HG03103 (cell line): ENCODE measurements around the gene CUX1.

Experiments
- ATAC-seq: cut with Tn5 transposase; IDR thresholded peaks from one replicate; pipeline ENCODE4 v1.9.1; 2021; ENCODE audit warnings: low read depth; ENCODE audit not compliant: unreplicated experiment

The CUX1 gene

GRCh38 chr7:102239206-102239820, 421.9 kb downstream of the CUX1 start:
- no peak for ATAC-seq

DNA sequence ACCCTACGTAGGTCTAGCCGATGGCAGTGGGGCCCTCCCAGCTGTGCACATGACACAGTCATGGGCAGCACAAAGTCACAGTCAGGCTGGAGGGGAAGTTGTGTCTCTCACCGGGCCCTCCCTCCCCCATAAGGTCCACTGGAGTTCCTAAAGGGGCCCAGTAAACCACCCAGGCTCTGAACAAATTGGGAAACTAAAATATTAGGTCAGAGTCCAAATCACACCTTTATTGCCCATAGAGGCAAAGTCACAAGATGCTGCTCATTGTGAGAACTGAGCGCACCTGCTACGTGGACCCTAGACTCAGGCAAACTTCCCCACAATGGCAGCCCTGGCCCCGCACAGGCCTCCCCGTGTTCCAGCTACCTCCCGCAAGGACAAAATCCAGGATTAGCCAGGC, 424.0 kb downstream of the CUX1 start:
- ATAC-seq: no peak

GRCh38 chr7:102244601-102245000, 427.2 kb downstream of the CUX1 start:
- no peak for ATAC-seq

DNA sequence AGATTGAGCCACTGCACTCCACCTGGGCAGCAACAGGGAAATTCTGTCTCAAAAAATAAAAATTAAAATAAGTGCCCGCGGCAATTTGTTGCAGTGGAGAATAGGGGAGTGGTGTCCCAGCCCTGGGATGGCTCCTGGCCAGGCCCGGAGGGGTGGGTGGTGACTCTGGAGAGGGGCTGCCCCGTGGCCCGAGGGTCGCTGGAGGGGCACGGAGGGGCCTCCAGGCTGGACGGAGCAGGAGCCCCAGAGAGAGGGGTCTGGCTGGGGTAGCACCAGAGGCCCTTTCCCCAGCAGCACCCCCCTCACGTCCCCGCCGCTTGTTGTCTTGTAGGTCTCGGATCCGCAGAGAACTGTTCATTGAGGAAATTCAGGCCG, 430.6 kb downstream of the CUX1 start:
- no peak for ATAC-seq

DNA sequence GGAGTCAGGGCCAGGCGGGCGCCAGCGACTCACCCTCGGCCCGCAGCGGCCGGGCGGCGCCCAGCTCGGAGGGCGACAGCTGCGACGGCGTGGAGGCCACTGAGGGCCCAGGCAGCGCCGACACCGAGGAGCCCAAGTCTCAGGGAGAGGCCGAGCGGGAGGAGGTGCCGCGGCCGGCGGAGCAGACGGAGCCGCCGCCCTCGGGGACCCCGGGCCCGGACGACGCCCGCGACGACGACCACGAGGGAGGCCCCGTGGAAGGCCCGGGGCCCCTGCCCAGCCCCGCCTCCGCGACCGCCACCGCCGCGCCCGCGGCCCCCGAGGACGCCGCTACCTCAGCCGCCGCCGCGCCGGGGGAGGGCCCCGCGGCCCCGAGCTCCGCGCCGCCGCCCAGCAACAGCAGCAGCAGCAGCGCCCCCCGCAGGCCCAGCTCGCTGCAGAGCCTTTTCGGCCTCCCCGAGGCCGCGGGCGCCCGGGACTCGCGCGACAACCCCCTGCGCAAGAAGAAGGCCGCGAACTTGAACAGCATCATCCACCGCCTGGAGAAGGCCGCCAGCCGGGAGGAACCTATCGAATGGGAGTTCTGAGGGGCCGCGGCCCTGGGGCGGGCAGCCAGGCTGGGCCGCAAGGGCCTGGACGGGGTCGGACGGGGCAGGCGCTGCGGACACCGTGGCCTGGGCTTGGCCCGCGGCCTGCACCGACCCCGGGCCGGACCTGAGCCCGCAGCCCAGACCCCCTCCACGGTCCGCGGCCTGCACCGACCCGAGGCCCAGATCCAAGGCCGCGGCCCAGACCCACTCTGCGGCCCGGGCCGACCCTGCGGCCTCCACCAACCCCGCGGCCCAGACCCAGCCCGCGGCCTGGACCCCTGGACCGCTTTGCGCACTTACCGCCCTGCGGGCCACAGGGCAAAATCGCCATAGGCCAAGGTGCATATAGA, 431.3 kb downstream of the CUX1 start:
- ATAC-seq: no peak

DNA sequence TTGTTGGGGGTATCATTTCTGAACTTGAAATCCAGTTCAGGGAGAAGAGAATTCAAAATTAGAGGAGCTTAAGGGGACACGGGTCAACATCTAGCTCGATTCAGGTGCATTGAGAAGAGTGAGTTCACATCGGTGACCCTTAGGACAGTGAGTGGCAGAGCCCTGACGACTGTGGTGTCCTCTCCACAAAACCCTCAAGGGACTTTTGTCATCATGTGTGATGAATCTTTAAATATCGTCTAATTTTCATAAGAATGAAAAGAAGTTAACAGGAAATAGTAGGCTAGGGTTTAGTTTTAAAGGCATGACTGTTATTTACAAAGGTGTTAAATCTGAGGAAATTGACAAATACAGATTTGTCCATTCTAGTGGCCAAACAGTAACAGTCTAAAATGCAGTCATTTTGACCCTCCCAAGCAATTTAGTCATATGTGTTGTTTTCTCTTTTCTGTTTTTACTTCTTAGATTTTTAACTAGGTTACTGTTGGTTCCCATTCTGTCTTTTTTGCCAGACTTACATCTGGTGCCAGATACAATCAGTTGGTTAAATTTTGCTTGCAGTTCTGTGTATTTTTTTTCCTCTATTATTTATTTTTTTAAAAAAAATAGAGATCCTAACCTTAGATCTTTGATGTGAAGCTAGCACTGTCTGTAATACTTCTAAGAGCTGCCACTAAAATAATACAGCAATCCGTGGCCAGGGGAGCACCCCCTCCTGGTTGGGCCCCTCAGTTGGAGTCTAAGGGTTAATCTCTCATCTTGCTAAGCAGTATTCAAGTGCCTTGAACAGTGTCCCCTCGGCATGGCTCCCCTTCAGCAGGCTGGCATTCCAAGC, 434.3 kb downstream of the CUX1 start:
- ATAC-seq: no peak

DNA sequence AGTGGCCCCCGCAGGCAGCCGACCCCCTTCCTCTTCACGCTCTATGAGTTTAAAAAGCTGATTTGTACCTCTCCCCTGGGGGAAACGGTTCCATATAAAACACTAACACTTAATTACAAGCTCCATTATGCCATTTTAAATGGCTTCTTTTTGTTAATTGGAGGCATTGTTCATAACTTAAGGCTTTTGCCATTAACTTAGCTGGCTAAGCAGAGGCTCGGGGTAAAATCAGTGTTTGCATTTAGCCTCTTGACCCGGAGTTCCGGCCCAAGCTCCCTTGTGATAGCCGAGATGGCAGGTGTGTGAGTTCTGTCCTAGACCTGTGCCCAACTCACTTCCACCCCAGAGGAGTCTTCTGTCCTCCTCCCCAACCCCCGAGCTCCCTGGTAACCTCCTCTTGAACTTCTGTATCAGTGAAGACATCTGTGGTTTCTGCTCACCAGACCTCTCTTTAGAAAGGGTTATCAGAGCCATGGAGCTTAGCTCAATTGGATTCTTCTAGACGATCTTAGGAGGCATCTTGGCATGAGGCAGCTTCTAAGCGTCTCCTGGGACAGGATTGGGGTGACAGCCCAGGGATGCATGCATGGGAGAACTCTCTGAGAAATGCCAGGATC, 435.0 kb downstream of the CUX1 start:
- no peak for ATAC-seq

GRCh38 chr7:102253066-102253972, 435.9 kb downstream of the CUX1 start:
- no peak for ATAC-seq

DNA sequence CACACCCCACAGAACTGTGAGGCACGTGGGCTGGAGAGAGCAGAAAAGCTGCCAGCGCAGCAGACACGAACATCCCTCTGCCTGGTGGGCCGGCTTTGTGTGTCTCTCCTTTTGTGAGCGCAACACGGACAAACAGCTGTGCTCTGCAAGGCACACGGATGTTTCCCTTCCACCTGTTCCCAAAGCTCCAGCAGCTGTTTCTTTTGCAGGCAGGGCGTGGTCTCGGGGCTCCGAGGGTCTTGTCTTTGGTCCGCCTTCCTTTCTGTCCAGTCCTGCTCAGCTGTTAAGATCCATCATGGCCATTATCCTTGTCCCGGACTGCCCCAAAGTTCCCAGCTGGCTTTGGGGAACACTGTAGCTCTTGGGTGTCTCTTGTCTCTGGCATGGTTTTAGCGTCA, 436.5 kb downstream of the CUX1 start:
- no peak for ATAC-seq

DNA sequence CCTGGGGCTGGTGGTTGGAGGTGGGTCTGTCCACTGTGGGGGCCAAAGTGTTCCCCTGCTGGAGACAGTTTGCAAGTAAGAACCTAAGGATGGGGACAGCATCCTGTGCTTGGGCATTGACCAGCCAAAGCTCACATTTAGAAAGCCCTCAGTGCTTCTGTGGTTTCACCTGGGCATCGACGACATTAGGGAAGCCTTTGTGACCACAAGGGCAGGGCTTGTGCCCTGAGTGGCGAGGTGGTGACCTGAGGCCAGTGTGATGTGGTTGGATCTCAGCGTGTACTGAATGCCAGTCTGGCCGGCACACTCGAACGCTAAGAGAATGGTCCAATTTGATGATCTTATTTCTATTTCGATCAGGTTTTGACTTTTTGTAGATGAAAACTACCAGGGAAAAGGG, 437.1 kb downstream of the CUX1 start:
- ATAC-seq: no peak

DNA sequence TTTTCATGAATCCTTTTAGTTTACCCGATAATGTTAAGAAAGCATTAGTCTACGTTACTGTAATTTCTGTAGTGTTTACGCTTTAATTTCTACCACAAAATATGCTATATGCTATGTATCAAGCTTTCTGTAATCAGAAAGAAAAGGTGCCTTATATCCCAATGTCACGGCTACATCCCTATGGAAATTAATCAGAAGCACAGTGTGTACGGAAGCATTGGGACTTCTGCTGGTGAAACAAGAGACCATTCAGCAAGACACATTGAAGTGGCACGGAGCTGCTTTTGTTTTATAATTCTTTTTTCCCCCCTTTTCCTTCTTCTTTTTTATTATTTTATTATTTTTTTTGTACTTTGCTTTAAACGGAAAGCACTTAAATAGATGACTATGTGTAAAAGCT, 438.1 kb downstream of the CUX1 start:
- ATAC-seq: no peak

- no peak for ATAC-seq
Measured at GRCh38 chr7:102255916-102256315, 438.5 kb downstream of the CUX1 start.

DNA sequence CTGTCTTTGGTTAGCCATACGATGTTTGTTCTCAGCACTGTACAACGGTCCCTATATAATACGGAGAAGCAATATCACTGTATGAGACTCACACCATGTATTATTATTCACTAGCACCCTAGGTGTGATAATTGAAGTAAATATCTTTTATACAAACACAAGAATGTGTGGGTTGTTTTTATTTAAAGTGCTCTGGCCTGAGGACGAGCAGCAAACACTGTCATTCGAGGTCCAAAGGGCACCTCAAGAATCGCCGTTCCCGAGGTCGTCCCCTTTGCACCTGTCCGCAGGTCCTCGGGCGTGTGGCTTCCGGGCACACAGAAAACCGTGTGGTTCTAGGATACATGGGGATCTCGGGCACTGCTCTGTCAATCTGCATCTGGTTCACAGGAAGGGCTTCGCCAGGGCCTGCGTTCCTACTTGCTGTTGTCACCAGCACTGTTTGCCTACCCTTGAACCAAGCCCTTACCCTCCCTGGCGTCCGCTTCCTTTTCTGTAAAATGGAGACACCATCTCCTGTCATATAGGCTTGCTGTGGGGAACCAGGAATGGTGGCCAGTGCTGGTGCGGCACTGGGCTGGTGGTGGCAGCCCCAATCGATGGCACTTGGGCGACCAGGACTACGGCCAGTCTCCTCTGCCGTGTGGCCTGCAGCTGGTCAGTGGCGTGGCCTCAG, 440.8 kb downstream of the CUX1 start:
- no peak for ATAC-seq

- no peak for ATAC-seq
Measured at GRCh38 chr7:102258749-102259107, 441.3 kb downstream of the CUX1 start.

DNA sequence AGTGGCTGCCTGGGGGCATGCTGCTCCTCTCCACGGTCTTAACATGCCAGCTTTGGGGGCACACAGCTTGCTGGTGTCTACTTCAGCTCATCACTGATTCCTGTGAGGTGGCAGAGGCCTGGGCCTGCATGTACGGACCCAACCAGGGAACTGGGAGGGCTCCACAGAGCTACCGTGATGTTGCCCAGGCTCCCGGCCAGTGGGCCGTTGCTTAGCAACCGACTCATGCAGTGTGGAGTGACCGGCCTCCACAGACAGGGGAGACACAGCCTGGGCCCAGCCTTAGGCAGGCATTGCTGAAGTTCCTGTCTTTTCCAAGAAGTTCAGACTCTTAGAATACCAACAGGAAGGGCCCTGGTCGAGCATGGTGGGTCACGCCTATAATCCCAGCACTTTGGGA, 443.4 kb downstream of the CUX1 start:
- ATAC-seq: no peak

- ATAC-seq: no peak
Measured at GRCh38 chr7:102261451-102261850, 444.0 kb downstream of the CUX1 start.

GRCh38 chr7:102262546-102262945, 445.1 kb downstream of the CUX1 start:
- ATAC-seq: no peak

- ATAC-seq: no peak
Measured at GRCh38 chr7:102264367-102264891, 447.0 kb downstream of the CUX1 start.

GRCh38 chr7:102266541-102266940, 449.1 kb downstream of the CUX1 start:
- no peak for ATAC-seq
